ENCODE results near the gene CHRNG.

Gene CHRNG

DNA sequence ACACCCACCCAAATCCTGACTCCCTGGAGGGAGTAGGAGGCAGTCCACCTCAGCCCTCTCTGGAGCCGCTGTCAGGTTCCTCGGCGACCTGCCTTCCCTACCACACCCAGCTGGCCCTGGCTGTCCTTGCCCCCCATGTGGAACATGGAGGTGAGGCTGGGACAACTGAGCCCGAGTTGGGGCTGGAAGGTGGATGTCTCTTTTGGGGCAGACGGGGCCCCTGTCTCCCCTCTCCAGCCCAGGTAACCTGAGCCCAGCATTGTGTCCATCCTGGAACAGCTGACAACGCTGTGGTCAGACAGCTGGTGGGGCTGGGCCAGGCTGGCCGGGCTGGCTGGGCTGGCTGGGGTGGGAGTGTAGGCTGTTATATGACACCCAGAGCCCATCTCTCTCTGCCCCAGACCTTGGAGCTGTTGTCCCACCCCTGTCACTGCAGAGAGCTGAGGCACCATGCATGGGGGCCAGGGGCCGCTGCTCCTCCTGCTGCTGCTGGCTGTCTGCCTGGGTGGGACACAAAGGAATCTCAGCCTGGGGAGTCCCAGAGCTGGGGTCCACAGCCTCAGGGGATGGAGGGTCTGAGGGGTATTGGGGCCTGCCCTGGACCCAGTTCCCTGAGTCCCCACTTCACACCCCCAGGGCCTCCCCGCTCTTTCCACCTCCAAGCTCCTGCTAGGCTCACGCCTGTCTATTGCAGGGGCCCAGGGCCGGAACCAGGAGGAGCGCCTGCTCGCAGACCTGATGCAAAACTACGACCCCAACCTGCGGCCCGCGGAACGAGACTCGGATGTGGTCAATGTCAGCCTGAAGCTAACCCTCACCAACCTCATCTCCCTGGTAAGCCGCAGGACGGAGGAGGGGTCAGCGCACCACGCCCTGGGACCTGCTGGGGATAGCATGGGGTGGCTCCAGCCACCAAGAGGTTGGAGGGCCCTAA lies at the start of gene CHRNG:
Gene CHRNG (plus strand): TSS at position 395 of the 934 bp plus-strand sequence. CDS start 56 bp downstream, at position 451.
- no peak for DNase-seq (ENCODE audit: extremely low read depth in 1 of 2, low read depth in 1 of 2)

- DNase-seq (ENCODE audit: extremely low read depth in 1 of 2, low read depth in 1 of 2) = no peak
These were observed 49.0 kb upstream of the CHRNG start for GRCh38 chr2:232490221-232491138.

DNA sequence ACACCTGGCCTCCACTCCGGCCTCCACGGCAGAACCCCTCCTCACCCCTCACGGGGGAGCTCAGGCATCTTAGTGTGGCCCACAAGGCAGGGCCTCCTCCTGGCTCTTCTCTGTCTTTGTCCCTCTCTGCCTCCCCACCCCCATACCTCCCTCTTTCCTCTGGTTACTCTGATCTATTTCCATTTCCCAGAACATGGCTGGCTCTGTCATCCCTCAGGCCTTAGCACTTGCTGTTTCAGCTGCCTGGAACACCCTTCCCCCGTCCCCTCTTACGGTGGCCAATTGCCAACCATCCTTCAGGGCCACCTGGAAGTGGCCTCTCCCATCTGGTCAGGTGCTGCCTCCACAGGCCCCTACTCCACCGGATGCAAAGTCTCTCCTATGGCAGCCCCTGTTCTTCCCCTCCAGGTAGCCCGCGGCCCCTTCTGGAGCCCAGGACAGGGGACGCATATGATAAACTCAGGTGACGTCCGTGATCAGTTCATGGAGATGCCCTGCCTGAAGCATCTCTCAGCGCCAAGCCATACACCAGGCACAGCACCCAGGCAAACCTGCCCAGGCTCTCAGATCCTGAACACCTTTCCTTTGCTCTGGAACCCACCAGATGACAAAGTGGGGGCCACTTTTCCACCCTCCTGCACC lies 48.2 kb upstream of the CHRNG start:
- no peak for DNase-seq (ENCODE audit: extremely low read depth in 1 of 2, low read depth in 1 of 2)

GRCh38 chr2:232492236-232492848 lies 47.1 kb upstream of the CHRNG start:
- no peak for DNase-seq (ENCODE audit: extremely low read depth in 1 of 2, low read depth in 1 of 2)

DNA sequence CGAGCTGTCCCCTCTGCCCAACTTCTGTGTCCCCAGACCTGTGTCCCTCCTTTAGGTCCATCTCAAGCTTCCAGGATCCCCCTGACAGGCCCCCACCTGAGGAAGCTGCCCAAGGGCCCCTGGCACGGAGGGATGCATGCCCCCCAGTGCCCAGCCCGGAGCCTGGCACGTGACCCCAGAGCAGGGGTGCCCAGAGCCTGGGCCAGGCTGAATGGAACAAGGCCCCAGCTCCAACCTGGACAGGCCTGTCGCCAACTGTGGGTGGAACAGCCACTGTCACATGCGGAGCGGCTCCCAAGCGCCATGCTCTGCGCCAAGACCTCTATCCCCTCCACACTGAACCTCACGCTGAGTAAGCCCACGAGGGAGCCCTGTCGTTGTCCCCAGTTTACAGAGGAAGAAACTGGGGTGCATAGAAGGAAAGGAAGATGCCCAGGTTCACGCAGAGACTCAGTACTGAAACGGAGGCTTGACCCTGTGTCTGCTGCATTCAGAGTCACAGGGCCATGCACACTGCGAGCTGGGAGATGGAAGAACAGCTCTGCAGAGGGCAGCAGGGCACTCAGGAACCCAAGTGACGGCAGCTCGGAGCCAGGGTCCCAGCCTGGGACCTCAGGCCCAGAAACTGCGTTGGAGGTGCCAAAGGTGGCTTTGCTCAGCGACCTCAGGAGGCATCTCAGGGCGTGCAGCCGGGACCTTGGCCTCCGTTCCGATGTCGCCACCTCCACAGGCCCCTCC lies 46.4 kb upstream of the CHRNG start:
- no peak for DNase-seq (ENCODE audit: extremely low read depth in 1 of 2, low read depth in 1 of 2)

GRCh38 chr2:232493701-232494474 lies 45.6 kb upstream of the CHRNG start:
- no peak for DNase-seq (ENCODE audit: extremely low read depth in 1 of 2, low read depth in 1 of 2)

DNA sequence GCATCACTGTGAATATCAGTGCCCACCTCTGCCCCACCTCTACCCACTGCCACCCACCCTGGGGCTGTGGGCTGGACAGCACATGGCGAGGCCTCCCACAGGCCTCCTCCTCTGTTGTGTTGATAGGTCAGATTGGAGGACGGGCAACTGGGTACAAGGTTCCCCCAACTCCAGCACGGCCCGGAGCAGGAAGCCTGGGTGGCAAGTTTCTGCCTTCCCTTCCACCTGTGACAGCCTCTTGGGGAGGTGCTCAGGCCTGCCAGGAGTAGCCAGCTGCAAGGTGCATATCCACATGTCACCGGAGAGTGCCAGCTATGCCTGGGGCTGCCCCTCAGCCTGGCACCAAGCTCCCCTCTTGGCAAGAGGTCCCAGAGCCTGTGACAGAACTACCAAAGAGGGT lies 45.0 kb upstream of the CHRNG start:
- no peak for DNase-seq (ENCODE audit: extremely low read depth in 1 of 2, low read depth in 1 of 2)

DNA sequence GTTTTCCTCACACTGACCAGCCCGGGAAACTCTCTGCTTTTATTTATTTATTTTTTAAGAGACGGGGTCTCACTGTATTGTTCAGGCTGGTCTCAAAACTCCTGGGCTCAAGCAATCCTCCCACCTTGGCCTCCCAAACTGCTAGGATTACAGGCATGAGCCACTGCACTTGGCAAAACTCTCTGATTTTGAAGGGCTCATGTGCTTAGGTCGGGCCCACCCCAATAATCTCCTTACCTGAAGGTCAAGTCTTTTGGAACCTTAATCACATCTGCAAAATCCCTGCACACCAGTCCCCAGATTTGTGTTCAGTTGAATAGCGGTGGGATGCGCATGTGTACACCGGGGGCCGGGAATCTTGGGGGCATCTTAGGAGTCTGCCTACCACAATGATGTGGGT lies 44.2 kb upstream of the CHRNG start:
- no peak for DNase-seq (ENCODE audit: extremely low read depth in 1 of 2, low read depth in 1 of 2)

DNA sequence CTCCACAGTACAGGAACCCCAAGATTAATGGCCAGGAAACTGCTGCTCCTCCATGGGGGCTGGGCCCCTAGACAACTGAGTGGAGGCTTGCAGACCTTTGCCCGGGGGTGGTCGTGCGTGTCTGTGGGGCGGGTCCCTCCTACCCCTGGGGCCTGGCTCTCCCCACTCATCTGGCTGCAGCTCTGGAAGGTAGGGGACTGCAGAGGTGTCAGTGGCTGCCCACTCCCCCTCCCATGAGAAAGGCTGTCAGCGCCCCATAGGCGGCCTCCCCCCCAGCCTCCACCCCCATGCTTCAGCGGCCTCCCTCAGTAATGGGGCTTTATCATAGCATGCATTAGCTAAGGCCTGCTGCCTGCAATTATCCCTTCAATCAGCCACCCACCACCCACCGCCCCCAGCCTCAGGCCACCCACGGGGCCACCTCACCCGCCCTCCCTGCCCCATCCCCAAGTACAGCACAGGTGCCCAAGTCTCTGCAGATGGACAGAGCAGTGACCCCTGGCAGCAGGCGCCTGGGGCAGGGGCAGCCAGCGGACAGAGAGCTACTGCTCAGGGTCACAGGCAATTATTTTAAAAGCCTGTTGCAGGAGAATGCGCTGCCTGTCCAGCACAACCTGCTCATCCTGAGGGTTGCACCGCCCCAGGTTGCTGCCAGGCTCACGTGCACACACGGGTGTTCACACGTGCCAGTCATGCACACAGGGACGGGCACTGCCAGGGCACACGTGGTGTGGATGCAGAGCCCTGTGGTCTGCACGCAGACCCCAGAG lies 42.8 kb upstream of the CHRNG start:
- DNase-seq (ENCODE audit: extremely low read depth in 1 of 2, low read depth in 1 of 2) = no peak

DNA sequence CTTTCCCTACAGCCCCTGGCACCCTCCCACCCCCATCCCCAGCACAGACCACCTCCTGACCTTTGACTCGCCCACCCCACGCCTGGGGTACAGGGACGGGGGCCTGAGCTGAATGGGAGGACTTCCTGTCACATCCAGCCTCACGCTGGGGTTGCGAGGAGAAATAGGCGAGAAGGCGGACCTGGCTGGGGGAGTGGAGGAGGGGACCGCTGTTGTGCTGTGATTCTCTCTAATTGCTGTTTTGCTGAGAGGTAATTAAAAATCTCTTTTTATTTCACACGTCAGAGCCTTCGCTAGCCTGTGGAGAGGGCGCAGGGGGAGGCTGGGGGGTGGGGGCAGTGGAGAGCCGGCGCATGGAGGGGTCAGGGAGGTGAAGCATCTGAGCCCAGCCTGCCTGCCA lies 42.1 kb upstream of the CHRNG start:
- DNase-seq (ENCODE audit: extremely low read depth in 1 of 2, low read depth in 1 of 2) = no peak

- no peak for DNase-seq (ENCODE audit: extremely low read depth in 1 of 2, low read depth in 1 of 2)
These were observed 41.0 kb upstream of the CHRNG start for GRCh38 chr2:232498452-232498851.

DNA sequence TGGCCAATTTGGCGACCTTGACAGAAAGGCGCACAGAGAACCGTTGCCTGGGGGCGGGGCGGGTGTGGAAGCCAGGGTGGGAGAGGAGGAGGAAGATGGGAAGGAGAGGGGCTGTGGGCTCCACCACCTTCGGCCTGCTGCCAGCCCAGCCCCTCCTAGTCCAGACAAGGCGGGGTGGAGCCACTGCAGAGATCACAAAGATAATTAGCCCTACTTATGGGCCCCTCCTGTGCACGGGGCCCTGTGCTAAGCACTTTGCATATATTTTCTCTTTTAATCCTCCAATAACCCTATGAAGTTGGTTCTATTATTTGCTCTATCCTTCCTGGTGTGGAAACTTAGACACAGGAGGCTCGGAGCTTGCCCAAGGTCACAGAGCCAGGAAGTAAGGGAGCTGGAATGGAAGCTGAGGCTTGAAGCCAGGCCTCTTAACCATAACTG lies 38.1 kb upstream of the CHRNG start:
- no peak for DNase-seq (ENCODE audit: extremely low read depth in 1 of 2, low read depth in 1 of 2)

- DNase-seq (ENCODE audit: extremely low read depth in 1 of 2, low read depth in 1 of 2) = no peak
These were observed 37.6 kb upstream of the CHRNG start for GRCh38 chr2:232501794-232502390.

DNA sequence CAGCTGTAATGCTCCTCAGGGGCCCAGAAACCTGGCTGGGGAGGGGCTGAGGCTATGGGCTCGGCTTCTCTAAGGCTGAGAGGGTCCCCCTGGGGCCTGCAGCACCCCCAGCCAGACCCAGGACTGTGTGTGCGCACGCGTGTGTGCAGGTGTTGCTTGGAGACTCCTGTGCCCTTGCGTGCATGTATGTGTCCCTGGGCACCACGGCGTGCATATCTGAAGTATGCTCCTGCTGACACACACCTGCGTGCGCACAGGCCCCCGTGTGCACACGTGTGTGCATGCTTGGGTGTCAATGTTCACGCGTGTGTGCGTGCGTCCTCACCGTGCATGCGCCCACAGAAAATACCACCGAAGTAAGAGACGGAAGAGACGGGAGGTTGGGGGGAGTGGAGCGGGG lies 37.0 kb upstream of the CHRNG start:
- peak in 1 of 2 donors; percentile 14 for DNase-seq (ENCODE audit: extremely low read depth in 1 of 2, low read depth in 1 of 2)

DNA sequence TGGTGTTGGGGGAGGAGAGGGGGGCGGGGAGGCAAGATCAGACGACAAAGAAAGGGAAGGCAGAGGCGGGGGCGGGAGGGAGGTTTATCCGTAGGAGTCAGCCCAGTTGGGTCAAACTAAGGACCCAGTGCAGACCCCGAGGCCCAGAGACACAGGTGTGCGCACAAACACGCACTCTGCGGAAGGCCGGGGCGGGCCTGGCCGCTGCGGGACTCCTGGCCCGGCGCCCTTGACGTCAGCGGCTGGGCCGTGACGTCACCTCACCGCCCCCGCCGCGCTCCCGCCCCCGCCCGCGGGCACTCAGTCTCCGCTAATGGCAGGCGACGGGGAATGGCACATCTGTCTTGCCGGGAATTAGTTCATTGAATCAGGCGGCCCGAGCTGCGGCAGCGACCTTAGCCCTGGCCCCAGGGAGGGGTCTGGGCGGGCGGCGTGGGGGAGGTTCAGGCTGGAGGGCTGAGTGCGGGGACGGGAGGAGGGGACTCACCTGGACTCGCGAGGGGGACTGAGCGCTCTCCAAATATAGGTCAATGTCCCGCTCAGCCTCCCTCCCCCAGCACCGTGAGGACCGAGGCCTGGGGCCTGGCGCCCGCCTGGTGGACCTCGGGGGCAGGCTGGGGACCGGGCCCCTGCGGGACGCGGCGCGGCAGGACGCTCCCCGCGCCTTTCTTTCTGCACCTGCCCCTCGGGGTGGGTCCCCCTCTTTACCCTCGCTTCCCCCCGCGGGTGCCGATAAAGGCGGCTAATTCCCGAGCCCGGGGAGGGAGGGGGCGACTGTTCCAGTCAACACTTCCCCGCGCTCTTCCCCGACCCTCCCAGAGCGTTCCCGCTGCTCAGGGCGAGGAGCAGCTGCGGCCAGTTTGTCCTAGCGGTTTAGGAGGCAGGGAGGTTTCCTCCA lies 36.3 kb upstream of the CHRNG start:
- DNase-seq (ENCODE audit: extremely low read depth in 1 of 2, low read depth in 1 of 2) = peak; percentile 17 to 27

DNA sequence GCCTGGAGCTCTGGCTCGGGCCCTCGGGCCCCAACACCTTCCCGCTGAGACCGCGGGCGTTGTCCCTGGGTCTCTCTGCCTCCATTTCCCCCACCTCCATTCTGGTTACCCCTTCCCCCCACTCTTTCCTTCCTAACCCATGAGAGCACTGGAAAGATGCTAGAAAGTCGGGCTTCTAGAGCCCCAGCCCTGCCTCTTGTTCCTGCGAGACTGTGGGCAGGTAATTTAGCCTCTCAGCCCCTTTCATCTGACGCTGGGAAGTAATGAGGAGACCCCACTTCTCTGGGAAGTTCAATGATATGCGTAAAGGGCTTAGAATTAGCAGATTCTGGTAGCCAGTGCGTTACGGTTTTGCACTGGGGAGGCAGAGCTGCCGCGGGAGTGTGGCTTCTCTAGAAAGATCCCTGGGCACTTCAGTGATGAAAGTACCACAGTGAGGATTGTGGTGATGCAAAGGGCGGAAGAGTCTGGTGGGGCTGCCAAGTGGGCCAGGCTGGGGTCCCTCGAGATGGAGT lies 35.6 kb upstream of the CHRNG start:
- no peak for DNase-seq (ENCODE audit: extremely low read depth in 1 of 2, low read depth in 1 of 2)

DNA sequence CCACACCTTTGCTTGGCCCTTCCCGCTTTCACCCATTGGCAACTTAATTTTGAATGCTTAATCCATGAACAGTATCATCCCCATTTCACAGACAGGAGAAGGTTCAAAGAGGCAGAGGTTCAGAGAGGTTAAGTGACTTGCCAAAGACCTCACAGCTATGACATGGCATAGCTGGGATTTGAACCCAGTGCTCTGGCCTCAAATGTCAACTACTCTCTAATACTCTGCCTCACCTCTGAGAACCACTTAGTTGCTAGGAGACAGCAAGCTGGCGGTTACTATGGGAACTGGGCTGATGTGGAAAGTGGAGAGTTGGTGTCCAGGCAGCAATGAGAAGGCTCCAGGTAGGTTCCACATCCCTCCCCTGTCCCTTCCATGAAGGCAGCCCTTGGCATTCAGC lies 35.1 kb upstream of the CHRNG start:
- DNase-seq (ENCODE audit: extremely low read depth in 1 of 2, low read depth in 1 of 2) = no peak
